ENCODE results near the gene CCDC57.

GRCh38 chr17:82138511-82138992, 74.1 kb downstream of the CCDC57 start:
- no peak for TF ChIP-seq CTCF (IDR thresholded peaks at IDR 0.05)
- no peak for TF ChIP-seq POLR2A (IDR thresholded peaks at IDR 0.05)

Data from thyroid gland (tissue), 4 donors.